Uterus (tissue), 4 donors: ENCODE measurements around the gene LCE5A. TPM values are rescaled to one million over a fixed set of nuclear protein-coding genes. Genes with fewer than 3 reads are reported as not detected.

Experiments
- DNase-seq, 2 donors: peaks; one replicate each; pipeline ENCODE4 v3.0.0-alpha.2; 2019 to 2020
- H3K27ac ChIP-seq, 2 donors: fragments of 200-600 bp; sonication (generic); 1 replicate in 1 of 2; 2 replicates in 1 of 2; pipeline ENCODE4 v1.5.1; 2016 to 2018
- H3K27me3 ChIP-seq, 2 donors: fragments of 200-600 bp; sonication (generic); one replicate each; pipeline ENCODE4 v1.5.1; 2018 to 2019; ENCODE audit warnings: control low read depth in 1 of 2
- H3K36me3 ChIP-seq, 2 donors: fragments of 200-600 bp; sonication (generic); one replicate each; pipeline ENCODE4 v1.5.1; 2019; ENCODE audit warnings: control low read depth in 1 of 2
- H3K4me1 ChIP-seq, 2 donors: fragments of 200-600 bp; sonication (generic); one replicate each; pipeline ENCODE4 v1.5.1; 2018 to 2019; ENCODE audit warnings: control low read depth in 1 of 2
- H3K4me3 ChIP-seq, 2 donors: fragments of 200-600 bp; sonication (generic); 1 replicate in 1 of 2; 2 replicates in 1 of 2; pipeline ENCODE4 v1.5.1; 2018 to 2019; ENCODE audit warnings: mild to moderate bottlenecking in 1 of 2
- H3K9me3 ChIP-seq, 2 donors: fragments of 200-600 bp; sonication (generic); one replicate each; pipeline ENCODE4 v1.5.1; 2019; ENCODE audit warnings: control low read depth in 1 of 2
- POLR2A ChIP-seq, 2 donors: fragments of 450-650 bp; IDR thresholded peaks; one replicate each; pipeline ENCODE4 v1.6.1; 2016; ENCODE audit warnings: antibody characterized with exemption in 2 of 2, mild to moderate bottlenecking in 1 of 2, moderate library complexity in 1 of 2
- intact Hi-C: fragments of 100-400 bp; cut with DNase I; formaldehyde crosslinking; loops from one replicate; pipeline ENCODE4 v1.15.1; 2023; ENCODE audit warnings: low total_unique reads
- total RNA-seq, 4 donors: library from RNA; depleted of rRNA in 3 of 4; stranded (reverse); fragments of >200 nt in 3 of 4; gene quantifications; one replicate each; pipeline versions ENCODE4 v1.1.0 to v1.2.4, GENCODE V29; 2014 to 2023
- TF ChIP-seq, protein P1 (sequence below), 4 experiments: fragments of 200-600 bp in 2 of 4; fragments of 450-650 bp in 2 of 4; sonication (generic) in 2 of 4; IDR thresholded peaks; one replicate each; pipeline ENCODE4 v1.5.1; 2016 to 2019; ENCODE audit warnings: antibody characterized with exemption in 4 of 4, mild to moderate bottlenecking in 2 of 4, moderate library complexity in 1 of 4
- donor health status: DM: yes; HTN: yes; CAD: no.

Gene LCE5A
- total RNA-seq, 4 donors from 2014 or later, result not detected

DNA sequence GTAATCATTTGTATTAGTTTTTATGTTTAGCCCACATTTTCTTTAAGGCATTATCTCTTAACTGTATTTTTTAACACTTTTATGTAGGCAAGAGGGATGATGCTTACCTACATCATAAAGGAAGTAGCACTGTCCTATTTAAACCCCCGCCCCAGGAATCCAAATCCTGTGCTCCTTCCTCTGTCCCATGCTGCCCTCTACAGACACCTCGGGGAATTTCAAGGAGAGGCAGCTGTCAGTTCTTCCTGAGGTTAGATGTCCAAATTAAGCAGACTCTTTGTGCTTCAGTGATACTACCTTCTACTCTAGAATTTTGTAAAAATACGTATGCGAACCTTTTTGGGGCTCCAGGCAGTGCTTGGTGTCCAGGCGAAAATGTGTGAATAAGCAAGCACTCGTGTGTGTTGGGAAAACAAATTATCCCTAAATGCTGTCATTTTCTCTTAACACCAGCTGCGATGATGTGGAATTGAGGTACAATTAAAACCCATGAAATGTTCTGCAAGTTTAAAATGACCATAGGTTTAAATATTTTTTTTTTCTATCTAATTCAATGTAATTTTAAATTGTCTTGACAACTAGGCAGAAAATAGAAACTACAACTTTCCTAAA, 22.8 kb downstream of the LCE5A start:
- Histone ChIP-seq H3K27ac (no peak overlapping the region), H3K9me3 (no peaks in the 10 kb centered on the region), H3K36me3 (no peaks in the 10 kb centered on the region), H3K27me3 (no peaks in the 10 kb centered on the region), H3K4me1 (no peaks in the 10 kb centered on the region), H3K4me3 (no peak overlapping the region)
- TF ChIP-seq, protein P1, sequence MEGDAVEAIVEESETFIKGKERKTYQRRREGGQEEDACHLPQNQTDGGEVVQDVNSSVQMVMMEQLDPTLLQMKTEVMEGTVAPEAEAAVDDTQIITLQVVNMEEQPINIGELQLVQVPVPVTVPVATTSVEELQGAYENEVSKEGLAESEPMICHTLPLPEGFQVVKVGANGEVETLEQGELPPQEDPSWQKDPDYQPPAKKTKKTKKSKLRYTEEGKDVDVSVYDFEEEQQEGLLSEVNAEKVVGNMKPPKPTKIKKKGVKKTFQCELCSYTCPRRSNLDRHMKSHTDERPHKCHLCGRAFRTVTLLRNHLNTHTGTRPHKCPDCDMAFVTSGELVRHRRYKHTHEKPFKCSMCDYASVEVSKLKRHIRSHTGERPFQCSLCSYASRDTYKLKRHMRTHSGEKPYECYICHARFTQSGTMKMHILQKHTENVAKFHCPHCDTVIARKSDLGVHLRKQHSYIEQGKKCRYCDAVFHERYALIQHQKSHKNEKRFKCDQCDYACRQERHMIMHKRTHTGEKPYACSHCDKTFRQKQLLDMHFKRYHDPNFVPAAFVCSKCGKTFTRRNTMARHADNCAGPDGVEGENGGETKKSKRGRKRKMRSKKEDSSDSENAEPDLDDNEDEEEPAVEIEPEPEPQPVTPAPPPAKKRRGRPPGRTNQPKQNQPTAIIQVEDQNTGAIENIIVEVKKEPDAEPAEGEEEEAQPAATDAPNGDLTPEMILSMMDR (IDR thresholded peaks at IDR 0.05), result peak in 1 of 4 experiments; percentile 37
- TF ChIP-seq POLR2A (IDR thresholded peaks at IDR 0.05), result no peak
- intact Hi-C loops, result no loop called here
- no peak for DNase-seq

DNA sequence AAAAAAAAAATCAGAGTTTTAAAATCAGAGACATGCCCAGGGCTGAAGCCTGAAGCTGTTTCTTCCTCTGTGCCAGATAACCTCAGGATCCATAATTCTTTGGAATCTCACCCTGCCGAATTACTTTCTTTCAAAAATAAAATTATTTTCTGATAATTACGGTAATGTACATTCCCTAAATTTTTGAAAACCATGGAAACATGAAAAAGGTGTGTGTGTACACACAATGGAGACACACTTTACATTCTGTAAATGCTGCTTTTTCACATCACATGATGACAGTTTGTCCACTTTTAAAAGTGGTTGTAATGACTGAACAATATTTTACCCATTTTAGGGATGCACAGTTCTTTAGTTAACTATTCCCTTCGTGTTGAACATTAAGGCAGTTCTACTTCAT, 25.2 kb downstream of the LCE5A start:
- no peak overlapping the region for H3K4me3 ChIP-seq
- H3K27me3 ChIP-seq, result no peaks in the 10 kb centered on the region
- no peaks in the 10 kb centered on the region for H3K4me1 ChIP-seq
- H3K36me3 ChIP-seq, result no peaks in the 10 kb centered on the region
- intact Hi-C loops, result no loop called here
- DNase-seq, result no peak
- no peaks in the 10 kb centered on the region for H3K9me3 ChIP-seq
- TF ChIP-seq, protein P1 (IDR thresholded peaks at IDR 0.05), result no peak
- no peak for TF ChIP-seq POLR2A (IDR thresholded peaks at IDR 0.05)
- H3K27ac ChIP-seq, result no peak overlapping the region

DNA sequence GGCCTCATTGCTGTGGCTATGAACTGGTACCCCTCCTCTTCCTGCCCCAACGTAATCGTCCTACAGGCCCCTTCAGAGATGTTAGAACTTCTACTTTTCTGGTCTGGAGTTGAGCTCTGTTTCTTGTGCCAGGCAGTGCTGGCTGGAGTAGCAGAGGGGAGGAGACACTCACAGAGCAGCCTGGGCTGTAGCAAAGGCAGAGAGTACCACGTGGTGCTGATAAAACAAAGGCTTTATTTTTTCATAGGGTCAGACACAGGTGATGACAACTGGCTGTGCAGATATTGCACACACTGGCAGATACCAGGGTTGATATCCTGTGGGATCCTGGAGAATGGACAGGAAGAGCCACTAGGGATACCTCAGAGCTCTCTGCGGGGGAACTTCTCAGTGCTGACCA, 26.9 kb downstream of the LCE5A start:
- no peaks in the 10 kb centered on the region for H3K4me1 ChIP-seq
- DNase-seq, result no peak
- no peak overlapping the region for H3K27ac ChIP-seq
- H3K36me3 ChIP-seq, result no peaks in the 10 kb centered on the region
- intact Hi-C loops, result no loop called here
- no peak overlapping the region for H3K4me3 ChIP-seq
- no peaks in the 10 kb centered on the region for H3K27me3 ChIP-seq
- no peak for TF ChIP-seq POLR2A (IDR thresholded peaks at IDR 0.05)
- TF ChIP-seq, protein P1 (IDR thresholded peaks at IDR 0.05), result no peak
- H3K9me3 ChIP-seq, result no peaks in the 10 kb centered on the region

DNA sequence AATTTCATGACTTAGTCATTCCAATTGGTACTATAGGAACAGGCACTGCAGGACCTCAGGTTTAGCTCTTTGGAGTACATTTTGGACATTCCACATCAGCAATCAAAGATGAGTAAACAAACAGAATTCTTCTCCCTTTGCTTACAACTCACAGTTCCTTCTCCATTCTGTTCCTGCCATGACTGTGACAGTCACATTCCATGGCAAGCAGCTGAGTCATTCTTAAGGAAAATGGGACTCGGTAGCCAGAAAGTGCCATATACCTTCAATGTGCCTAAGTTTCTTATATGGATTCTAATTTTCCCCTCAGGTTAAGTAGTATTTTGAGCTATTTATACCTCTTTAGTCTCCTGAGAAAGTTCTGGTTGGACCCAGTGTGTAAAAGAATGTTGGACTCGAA, 29.3 kb downstream of the LCE5A start:
- H3K36me3 ChIP-seq, result no peaks in the 10 kb centered on the region
- no peak for DNase-seq
- intact Hi-C loops, result no loop called here
- H3K9me3 ChIP-seq, result no peaks in the 10 kb centered on the region
- no peak overlapping the region for H3K27ac ChIP-seq
- TF ChIP-seq POLR2A (IDR thresholded peaks at IDR 0.05), result no peak
- TF ChIP-seq, protein P1 (IDR thresholded peaks at IDR 0.05), result no peak
- no peak overlapping the region for H3K4me3 ChIP-seq
- no peaks in the 10 kb centered on the region for H3K27me3 ChIP-seq
- H3K4me1 ChIP-seq, result no peaks in the 10 kb centered on the region

DNA sequence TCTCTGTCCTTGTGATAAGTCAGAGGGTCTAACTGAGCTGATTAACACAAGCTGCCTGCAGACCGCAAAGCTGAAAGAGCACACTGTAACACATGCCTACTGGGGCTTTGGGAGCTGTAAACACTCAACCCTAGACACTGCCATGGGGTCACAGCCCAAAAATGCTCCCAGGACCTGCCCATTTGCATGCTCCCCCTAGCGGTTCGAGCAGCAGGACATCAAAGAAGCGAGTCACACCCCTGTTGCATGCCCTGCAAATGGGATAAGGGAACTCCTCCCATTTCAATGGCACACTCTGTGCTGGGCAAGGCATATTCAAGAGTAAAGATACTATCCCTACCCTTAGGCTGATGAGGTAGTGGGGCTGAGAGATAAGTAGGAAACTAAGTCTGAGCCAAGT, 33.2 kb downstream of the LCE5A start:
- Histone ChIP-seq H3K27me3 (no peaks in the 10 kb centered on the region), H3K9me3 (no peaks in the 10 kb centered on the region), H3K4me3 (no peak overlapping the region), H3K27ac (no peak overlapping the region), H3K4me1 (no peaks in the 10 kb centered on the region), H3K36me3 (no peaks in the 10 kb centered on the region)
- no peak for DNase-seq
- no peak for TF ChIP-seq POLR2A (IDR thresholded peaks at IDR 0.05)
- TF ChIP-seq, protein P1 (IDR thresholded peaks at IDR 0.05), result no peak
- intact Hi-C loops, result no loop called here
